HG03354 (cell line): ENCODE results near the gene SRSF9.

Source experiments
- ATAC-seq: cut with Tn5 transposase; IDR thresholded peaks from one replicate; pipeline ENCODE4 v1.9.1; 2021; ENCODE audit warnings: mild to moderate bottlenecking; ENCODE audit not compliant: unreplicated experiment, poor library complexity, severe bottlenecking

Gene SRSF9

GRCh38 chr12:120485961-120486881, 16.7 kb upstream of the SRSF9 start:
- no peak for ATAC-seq

GRCh38 chr12:120483621-120484020, 14.1 kb upstream of the SRSF9 start:
- no peak for ATAC-seq

- ATAC-seq = no peak
Observed at GRCh38 chr12:120481022-120481767, 11.6 kb upstream of the SRSF9 start.

- ATAC-seq = no peak
Observed at GRCh38 chr12:120480211-120480610, 10.7 kb upstream of the SRSF9 start.

- ATAC-seq = no peak
Observed at GRCh38 chr12:120479458-120479857, 9.9 kb upstream of the SRSF9 start.

- no peak for ATAC-seq
Observed at GRCh38 chr12:120475643-120476042, 6.1 kb upstream of the SRSF9 start.

- no peak for ATAC-seq
Observed at GRCh38 chr12:120474616-120474960, 5.0 kb upstream of the SRSF9 start.

- no peak for ATAC-seq
Observed at GRCh38 chr12:120473807-120474615, 4.5 kb upstream of the SRSF9 start.

- no peak for ATAC-seq
Observed at GRCh38 chr12:120472521-120472920, 3.0 kb upstream of the SRSF9 start.

- peak; percentile 15 for ATAC-seq
Observed at GRCh38 chr12:120470150-120470784, 719 bp upstream of the SRSF9 start.

- peak; percentile 38 for ATAC-seq
Observed at GRCh38 chr12:120468821-120469449, 613 bp downstream of the SRSF9 start.

- ATAC-seq = no peak
Observed at GRCh38 chr12:120468325-120468820, 1.2 kb downstream of the SRSF9 start.

- no peak for ATAC-seq
Observed at GRCh38 chr12:120467439-120467838, 2.1 kb downstream of the SRSF9 start.

- no peak for ATAC-seq
Observed at GRCh38 chr12:120466560-120467315, 2.8 kb downstream of the SRSF9 start.

GRCh38 chr12:120465756-120466155, 3.8 kb downstream of the SRSF9 start:
- ATAC-seq = no peak

- no peak for ATAC-seq
Observed at GRCh38 chr12:120463712-120464111, 5.8 kb downstream of the SRSF9 start.

- ATAC-seq = no peak
Observed at GRCh38 chr12:120462099-120462640, 7.4 kb downstream of the SRSF9 start.

- no peak for ATAC-seq
Observed at GRCh38 chr12:120460157-120460556, 9.4 kb downstream of the SRSF9 start.
